ENCODE measurements around the gene GPS2.

DNA sequence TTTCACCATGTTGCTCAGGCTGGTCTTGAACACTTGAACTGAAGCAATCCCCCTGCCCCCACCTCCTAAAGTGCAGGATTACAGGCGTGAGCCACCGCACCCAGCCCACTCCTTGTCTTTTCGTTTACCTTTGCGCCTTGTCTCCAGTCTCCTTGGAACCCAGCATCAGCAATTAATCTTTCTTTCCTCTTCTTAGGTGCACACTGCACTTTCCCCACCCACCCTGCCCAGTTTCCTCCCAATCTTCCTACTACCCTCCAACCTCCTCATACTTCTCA lies 51.4 kb downstream of the GPS2 start:
- TF ChIP-seq, protein P1, sequence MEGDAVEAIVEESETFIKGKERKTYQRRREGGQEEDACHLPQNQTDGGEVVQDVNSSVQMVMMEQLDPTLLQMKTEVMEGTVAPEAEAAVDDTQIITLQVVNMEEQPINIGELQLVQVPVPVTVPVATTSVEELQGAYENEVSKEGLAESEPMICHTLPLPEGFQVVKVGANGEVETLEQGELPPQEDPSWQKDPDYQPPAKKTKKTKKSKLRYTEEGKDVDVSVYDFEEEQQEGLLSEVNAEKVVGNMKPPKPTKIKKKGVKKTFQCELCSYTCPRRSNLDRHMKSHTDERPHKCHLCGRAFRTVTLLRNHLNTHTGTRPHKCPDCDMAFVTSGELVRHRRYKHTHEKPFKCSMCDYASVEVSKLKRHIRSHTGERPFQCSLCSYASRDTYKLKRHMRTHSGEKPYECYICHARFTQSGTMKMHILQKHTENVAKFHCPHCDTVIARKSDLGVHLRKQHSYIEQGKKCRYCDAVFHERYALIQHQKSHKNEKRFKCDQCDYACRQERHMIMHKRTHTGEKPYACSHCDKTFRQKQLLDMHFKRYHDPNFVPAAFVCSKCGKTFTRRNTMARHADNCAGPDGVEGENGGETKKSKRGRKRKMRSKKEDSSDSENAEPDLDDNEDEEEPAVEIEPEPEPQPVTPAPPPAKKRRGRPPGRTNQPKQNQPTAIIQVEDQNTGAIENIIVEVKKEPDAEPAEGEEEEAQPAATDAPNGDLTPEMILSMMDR (IDR thresholded peaks at IDR 0.05), result no peak
- no peak for TF ChIP-seq POLR2A (IDR thresholded peaks at IDR 0.05)
- TF ChIP-seq EP300 (IDR thresholded peaks at IDR 0.05), result no peak
